NCI-H446 treated with DMSO at 0.1 percent for 48 hours (cell line): ENCODE results near the gene EMX1.

ENCODE experiments used
- DNase-seq: peaks from one replicate; lab custom pipeline; 2025; lab: John Stamatoyannopoulos, UW

EMX1 gene

DNA sequence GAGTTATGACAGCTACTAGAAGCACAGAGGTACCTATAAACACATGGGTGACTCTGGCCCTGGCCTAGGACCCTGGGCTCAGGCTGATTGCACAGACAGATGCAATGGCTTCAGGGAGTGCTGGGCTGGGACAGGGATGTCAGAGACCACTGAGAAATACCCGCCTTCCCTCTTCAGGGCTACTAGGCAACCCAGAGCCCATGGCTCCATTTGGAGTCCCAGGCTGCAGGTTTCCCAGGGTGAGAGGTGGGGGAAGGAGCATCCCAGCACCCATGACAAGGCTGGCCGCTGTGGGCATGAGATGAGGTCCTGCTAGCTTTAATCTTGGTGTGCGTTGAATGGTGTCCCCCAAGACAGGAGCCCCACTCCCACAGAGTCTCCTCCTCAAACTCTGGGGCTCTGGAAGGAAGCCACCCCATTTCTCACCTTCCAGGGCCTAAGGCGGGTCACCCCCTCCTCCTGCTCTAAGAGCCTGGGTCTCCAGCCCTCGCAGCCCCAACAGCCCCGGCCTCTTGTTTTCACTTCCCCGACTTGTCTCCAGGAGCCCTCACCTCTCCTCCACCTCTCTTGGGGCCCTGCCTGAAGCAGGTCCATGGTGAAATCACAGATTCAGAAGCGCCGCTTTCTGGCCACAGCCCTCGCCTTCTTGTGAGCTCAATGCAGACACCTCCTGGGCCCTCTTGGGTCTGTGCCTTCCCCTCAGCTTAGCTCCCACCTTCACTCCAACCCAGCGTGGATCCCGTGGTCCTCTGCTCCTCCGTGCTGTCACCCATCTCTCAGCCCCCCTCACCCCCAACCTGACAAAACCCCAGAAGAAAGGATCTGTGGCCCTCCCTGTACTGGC is 41.4 kb downstream of the EMX1 start:
- DNase-seq = no peak

DNA sequence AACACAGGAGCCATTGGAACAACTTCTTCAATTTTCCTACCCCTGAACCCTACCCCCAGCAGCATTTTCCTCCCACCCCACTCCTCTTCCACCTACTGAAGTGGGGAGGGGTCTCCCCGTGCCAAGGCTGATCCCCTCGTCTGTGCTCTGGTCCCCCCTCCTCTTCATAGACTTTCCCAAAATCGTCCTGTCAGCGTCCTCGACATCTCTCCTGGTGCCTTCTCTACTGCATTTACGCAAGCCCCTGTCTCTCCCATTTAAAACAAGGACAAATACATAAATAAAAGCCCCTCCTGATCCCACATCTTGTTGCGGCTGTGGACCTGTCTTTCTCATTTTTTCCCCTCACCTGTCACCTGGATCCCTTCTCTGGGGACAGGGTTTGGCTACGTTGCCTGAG is 42.2 kb downstream of the EMX1 start:
- DNase-seq = no peak

GRCh38 chr2:72959995-72960981 is 43.0 kb downstream of the EMX1 start:
- DNase-seq = no peak

- no peak for DNase-seq
These were observed 43.9 kb downstream of the EMX1 start for GRCh38 chr2:72961036-72961720.

- no peak for DNase-seq
These were observed 44.6 kb downstream of the EMX1 start for GRCh38 chr2:72961853-72962468.

GRCh38 chr2:72962911-72963310 is 45.6 kb downstream of the EMX1 start:
- DNase-seq = no peak

GRCh38 chr2:72963423-72964145 is 46.3 kb downstream of the EMX1 start:
- DNase-seq = no peak

GRCh38 chr2:72964146-72964525 is 46.8 kb downstream of the EMX1 start:
- no peak for DNase-seq

DNA sequence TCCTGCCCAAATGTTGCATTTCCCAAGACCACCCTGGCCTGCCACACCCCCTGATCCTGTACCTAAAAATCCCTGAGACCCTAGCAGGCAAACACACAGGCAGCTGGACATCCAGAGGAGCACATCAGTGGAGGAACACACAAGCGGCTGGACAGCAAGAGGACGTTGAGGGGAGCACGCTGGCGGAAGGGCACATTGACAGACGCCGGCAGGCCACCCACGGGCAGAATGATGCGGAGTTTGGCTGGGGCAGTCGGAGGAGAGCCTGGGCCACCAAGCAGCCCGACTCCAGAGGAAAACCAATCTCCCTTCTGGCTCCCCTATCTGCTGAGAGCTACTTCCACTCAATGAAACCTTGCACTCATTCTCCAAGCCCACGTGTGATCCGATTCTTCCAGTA is 47.7 kb downstream of the EMX1 start:
- no peak for DNase-seq

GRCh38 chr2:72965770-72966450 is 48.6 kb downstream of the EMX1 start:
- no peak for DNase-seq

GRCh38 chr2:72968286-72968685 is 51.0 kb downstream of the EMX1 start:
- DNase-seq = no peak

DNA sequence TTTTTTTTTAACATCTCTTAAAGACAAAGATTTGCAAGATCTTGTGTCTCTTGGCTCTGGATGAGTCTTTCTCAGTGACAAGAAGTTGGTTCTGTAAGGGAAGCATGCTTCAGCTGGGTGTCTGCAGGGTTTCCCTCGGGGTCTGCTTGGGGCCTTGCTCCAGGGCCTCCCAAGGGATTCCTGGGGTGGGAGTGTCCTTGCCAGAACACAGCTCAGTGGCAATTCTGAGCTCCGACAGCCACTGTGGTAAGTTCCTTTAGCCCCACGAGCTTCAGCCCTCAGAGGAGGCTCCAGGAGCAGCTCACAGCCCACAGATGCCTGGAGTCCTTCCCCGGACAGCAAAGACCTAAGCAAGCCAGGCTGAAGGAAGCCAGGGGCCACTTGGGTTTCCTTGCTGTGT is 52.4 kb downstream of the EMX1 start:
- no peak for DNase-seq

GRCh38 chr2:72971036-72971435 is 53.7 kb downstream of the EMX1 start:
- DNase-seq = no peak

GRCh38 chr2:72972352-72973136 is 55.2 kb downstream of the EMX1 start:
- no peak for DNase-seq

GRCh38 chr2:72973137-72973535 is 55.8 kb downstream of the EMX1 start:
- DNase-seq = no peak

DNA sequence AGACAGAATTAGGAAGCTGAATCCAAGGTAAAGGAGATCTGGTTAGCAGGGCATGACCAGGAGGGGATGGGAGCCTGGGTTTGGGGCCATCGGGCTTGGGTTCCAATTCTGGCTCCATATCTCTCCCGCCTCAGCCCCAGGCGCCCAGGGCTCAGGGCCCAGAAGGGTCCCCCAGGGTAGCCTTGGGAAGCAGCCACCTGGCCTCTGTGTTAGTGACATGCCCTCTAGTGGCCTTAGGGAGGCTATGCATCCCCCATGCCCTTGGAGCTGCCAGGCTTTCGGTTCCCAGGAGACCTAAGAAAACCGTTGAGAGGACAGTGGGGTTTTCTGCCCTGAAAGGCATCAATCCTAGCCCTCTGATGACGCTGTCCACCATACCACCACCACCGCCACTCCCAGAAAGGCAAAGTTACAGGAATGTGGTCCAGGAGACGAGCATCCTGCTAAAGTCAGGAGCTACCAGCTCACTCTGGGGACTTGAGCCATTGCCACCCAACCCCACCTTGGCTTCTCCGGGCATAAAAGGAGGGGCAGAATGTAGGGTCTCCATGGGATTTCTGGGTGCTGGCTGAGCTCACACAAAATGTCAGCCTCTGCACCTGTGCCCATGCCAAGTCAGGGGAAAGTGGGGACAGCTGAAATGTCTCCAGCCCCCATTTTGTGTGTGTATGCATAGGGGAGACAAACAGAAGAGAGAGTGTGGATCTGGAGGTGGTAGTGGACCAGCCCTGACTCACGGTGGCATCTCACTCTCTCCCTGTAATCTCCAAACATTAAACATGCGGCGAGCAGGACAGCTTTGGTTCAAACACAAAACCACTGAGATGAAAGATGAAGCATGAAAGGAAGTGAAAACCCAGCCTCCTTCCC is 56.5 kb downstream of the EMX1 start:
- peak; percentile 17 for DNase-seq

- DNase-seq = no peak
These were observed 57.1 kb downstream of the EMX1 start for GRCh38 chr2:72974436-72974754.

GRCh38 chr2:72975017-72975416 is 57.7 kb downstream of the EMX1 start:
- no peak for DNase-seq

- no peak for DNase-seq
These were observed 62.6 kb downstream of the EMX1 start for GRCh38 chr2:72979896-72980295.
